ENCODE measurements around the gene ARHGAP31. TPM values are rescaled to one million over a fixed set of nuclear protein-coding genes. Genes with fewer than 3 reads are reported as not detected.

The ARHGAP31 gene
- total and polyA plus RNA-seq, 10 of the 15 experiments (the other 5 are each of a cell fraction or from before 2014, with no cell fraction given), result 0.97 to 29.8 (median 10.3) TPM

DNA sequence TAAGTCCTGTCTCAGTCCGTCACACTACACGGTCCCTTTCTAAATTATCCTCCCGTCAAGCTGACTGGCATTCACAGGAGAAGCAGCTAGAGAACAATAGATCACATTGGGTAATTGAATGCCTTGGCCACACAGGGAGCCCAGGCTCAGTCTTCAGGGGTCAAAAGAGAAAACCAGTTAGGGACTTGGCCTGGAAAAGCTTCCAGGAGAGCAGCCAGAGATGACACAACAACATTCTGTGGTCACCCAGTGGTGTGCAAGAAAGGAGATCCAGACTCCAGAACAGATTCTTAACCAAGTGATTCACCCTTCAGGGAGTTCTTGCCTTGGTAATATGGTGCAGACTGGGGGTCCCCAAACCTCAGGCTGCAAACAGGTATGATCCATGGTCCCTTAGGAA is 15.9 kb downstream of the ARHGAP31 start:
- CTCF ChIA-PET, result no interaction called here

DNA sequence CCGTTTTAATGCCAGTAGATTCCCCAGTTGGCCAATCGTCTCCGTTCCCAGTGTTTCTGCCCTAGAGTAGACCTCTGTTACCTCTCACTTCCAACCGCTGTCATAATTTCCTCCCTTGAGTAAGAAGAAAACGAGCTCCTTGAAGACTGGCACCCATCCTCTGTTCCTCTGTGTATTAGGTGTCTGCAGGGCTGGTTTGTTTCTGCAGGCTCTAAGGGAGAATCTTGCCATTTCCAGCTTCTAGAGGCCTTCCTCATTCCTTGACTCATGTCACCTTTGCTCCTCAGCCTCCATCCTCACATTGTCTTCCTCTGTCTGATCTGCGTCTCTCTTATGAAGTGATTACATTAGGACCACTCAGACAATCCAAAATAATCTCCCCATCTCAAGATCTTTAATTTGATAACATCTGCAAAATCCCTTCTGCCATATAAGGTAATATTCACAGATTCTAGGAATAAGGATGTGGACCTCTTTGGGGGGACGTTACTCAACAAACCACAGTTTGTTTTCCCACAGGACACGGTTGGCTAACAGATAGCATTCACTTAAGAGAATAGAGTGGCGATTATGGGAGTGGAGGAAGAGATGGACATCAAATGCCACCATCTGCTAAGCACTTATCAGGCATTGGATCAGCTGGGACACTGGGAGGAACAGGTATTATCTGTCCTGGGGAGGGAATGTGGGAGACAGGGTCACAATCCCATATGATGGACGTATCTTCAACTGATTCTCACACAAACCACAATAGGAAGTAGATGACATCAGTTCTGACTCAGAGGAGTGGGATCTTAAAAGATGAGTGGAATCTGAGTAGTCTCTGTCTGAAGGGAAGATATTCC is 17.1 kb downstream of the ARHGAP31 start:
- no peak overlapping the region for H2AFZ ChIP-seq (ENCODE audit: control insufficient read depth, low read depth, low read length)
- no peaks in the 10 kb centered on the region for H3K27me3 ChIP-seq (replicated peaks in 1 of 2; ENCODE audit: control insufficient read depth in 2 of 2, insufficient read depth in 2 of 2, low read length in 1 of 2)
- H3K27ac ChIP-seq (ENCODE audit: control insufficient read depth, insufficient read depth), result no peak overlapping the region
- ChIA-PET RAD21 (ENCODE audit: unreplicated experiment) (no interaction called here), POLR2A (no interaction called here), SMC1A (ENCODE audit: uncharacterized antibody, unreplicated experiment) (interaction anchor here (0.8 kb wide), 1 partner anchor 11 kb away, joined by 3 read pairs; no protein-coding TSS in a partner anchor), CTCF (interaction anchor here (0.7 kb wide), 1 partner anchor 10 kb away, joined by 3 read pairs; no protein-coding TSS in a partner anchor)
- FAIRE-seq (no peak), ATAC-seq (no peak), DNase-seq (ENCODE audit: low read depth, low spot score) (no peak)
- H3K4me2 ChIP-seq (ENCODE audit: control insufficient read depth, insufficient read depth), result no peak overlapping the region
- no peak overlapping the region for H3K4me3 ChIP-seq
- no peaks in the 10 kb centered on the region; the same call in 1 of the 2 replicates for H3K4me1 ChIP-seq (ENCODE audit: control insufficient read depth, insufficient read depth, low read length)
- no peaks in the 10 kb centered on the region for H3K9me3 ChIP-seq (replicated peaks; ENCODE audit: control insufficient read depth, insufficient read depth, low read length)
- no peak overlapping the region for H3K9ac ChIP-seq (ENCODE audit: control insufficient read depth, insufficient read depth, low read length)
- peak; percentile 29; the same call in 1 of the 2 replicates for TF ChIP-seq RUNX3 (IDR thresholded peaks at IDR 0.05; ENCODE audit: low read length)
- TF ChIP-seq BACH1 (IDR thresholded peaks at IDR 0.05; ENCODE audit: borderline replicate concordance), result no peak
- H3K36me3 ChIP-seq (ENCODE audit: control insufficient read depth in 2 of 2, insufficient read depth in 2 of 2, low read length in 1 of 2), result peaks cover 2 to 32% of the 10 kb centered on the region in 2 experiments
- no TSS peak for BruUV-seq (replicated peaks)
- intact Hi-C loops (cut with micrococcal nuclease; ENCODE audit: unreplicated experiment) (no loop called here), in situ Hi-C loops (cut with MboI) (no loop called here)
- H4K20me1 ChIP-seq (ENCODE audit: control insufficient read depth, insufficient read depth), result no peaks in the 10 kb centered on the region
- WGBS (ENCODE audit: insufficient coverage, insufficient replicate concordance, low lambda C conversion rate, missing lambda C conversion rate), result 65% methylated on average over 10 of the region's 10 CpGs
- H3K79me2 ChIP-seq (ENCODE audit: control insufficient read depth, insufficient read depth, low read length), result peaks cover 18% of the 10 kb centered on the region

More for the DNA sequence above, 15.9 kb downstream of the ARHGAP31 start:
- no peak overlapping the region for H2AFZ ChIP-seq (ENCODE audit: control insufficient read depth, low read depth, low read length)
- H3K36me3 ChIP-seq (ENCODE audit: control insufficient read depth in 2 of 2, insufficient read depth in 2 of 2, low read length in 1 of 2), result peaks cover 2 to 29% of the 10 kb centered on the region in 2 experiments
- no peak overlapping the region for H3K27ac ChIP-seq (ENCODE audit: control insufficient read depth, insufficient read depth)
- no peaks in the 10 kb centered on the region for H4K20me1 ChIP-seq (ENCODE audit: control insufficient read depth, insufficient read depth)
- intact Hi-C loops (cut with micrococcal nuclease; ENCODE audit: unreplicated experiment) (no loop called here), in situ Hi-C loops (cut with MboI) (no loop called here)
- no peak overlapping the region for H3K9ac ChIP-seq (ENCODE audit: control insufficient read depth, insufficient read depth, low read length)
- DNase-seq (ENCODE audit: low read depth, low spot score) (no peak), FAIRE-seq (no peak), ATAC-seq (no peak)
- 100% methylated on average over 3 of the region's 3 CpGs for WGBS (ENCODE audit: insufficient coverage, insufficient replicate concordance, low lambda C conversion rate, missing lambda C conversion rate)
- TF ChIP-seq, protein P1, sequence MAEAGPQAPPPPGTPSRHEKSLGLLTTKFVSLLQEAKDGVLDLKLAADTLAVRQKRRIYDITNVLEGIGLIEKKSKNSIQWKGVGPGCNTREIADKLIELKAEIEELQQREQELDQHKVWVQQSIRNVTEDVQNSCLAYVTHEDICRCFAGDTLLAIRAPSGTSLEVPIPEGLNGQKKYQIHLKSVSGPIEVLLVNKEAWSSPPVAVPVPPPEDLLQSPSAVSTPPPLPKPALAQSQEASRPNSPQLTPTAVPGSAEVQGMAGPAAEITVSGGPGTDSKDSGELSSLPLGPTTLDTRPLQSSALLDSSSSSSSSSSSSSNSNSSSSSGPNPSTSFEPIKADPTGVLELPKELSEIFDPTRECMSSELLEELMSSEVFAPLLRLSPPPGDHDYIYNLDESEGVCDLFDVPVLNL (IDR thresholded peaks at IDR 0.05; ENCODE audit: low read depth, low read length), result no peak
- TF ChIP-seq NR2C1 (IDR thresholded peaks at IDR 0.05), result no peak
- TF ChIP-seq MEF2B (IDR thresholded peaks at IDR 0.05; ENCODE audit: partially characterized antibody, poor library complexity, severe bottlenecking), result no peak
- no peak for TF ChIP-seq FOXK2 (IDR thresholded peaks at IDR 0.05)
- no peak for TF ChIP-seq ZNF384 (IDR thresholded peaks at IDR 0.05; ENCODE audit: borderline replicate concordance, low read depth, low read length)
- H3K9me3 ChIP-seq (replicated peaks; ENCODE audit: control insufficient read depth, insufficient read depth, low read length), result no peaks in the 10 kb centered on the region
- no peak overlapping the region for H3K4me3 ChIP-seq
- RAD21 ChIA-PET (ENCODE audit: unreplicated experiment), result interaction anchor here (0.7 kb wide), 1 partner anchor 441 kb away, joined by 3 read pairs; no protein-coding TSS in a partner anchor
- SMC1A ChIA-PET (ENCODE audit: uncharacterized antibody, unreplicated experiment), result no interaction called here
- H3K79me2 ChIP-seq (ENCODE audit: control insufficient read depth, insufficient read depth, low read length), result peaks cover 25% of the 10 kb centered on the region
- no peak overlapping the region for H3K4me2 ChIP-seq (ENCODE audit: control insufficient read depth, insufficient read depth)
- H3K27me3 ChIP-seq (replicated peaks in 1 of 2; ENCODE audit: control insufficient read depth in 2 of 2, insufficient read depth in 2 of 2, low read length in 1 of 2), result no peaks in the 10 kb centered on the region
- no peaks in the 10 kb centered on the region; the same call in 1 of the 2 replicates for H3K4me1 ChIP-seq (ENCODE audit: control insufficient read depth, insufficient read depth, low read length)
- BruUV-seq (replicated peaks), result no TSS peak
- POLR2A ChIA-PET, result interaction anchor here (0.9 kb wide), 1 partner anchor 9 kb away, joined by 3 read pairs; no protein-coding TSS in a partner anchor
